ENCODE results near the gene OPCML. TPM values are rescaled to one million over a fixed set of nuclear protein-coding genes. Genes with fewer than 3 reads are reported as not detected.

Gene OPCML
- total RNA-seq, 1 donor from 2014 or later = not detected

DNA sequence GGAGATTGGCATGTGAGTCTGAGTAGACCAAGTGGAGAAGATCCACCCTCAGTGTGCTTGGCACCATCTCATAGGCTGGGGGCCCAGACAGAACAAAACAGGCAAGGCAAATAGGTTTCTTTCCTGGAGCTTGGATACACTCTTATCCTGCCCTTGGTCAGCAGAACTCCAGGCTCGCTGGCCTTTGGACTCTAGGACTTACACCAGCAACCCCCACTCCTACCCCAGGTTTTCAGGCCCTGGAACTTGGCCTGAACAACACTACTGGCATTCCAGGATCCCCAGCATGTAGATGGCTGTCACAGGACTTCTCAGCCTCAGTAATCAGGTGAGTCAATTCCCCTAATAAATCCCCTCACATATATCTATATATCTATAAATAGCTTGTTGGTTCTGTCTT lies 637.7 kb downstream of the OPCML start:
- no peak for DNase-seq (ENCODE audit: low spot score in 2 of 2)
- no peaks in the 10 kb centered on the region for H3K4me1 ChIP-seq
- intact Hi-C loops (cut with DNase I) = no loop called here
- H3K4me3 ChIP-seq = no peak overlapping the region
- H3K27me3 ChIP-seq = no peaks in the 10 kb centered on the region
- no peaks in the 10 kb centered on the region for H3K36me3 ChIP-seq
- no peak overlapping the region for H3K27ac ChIP-seq
- TF ChIP-seq, protein P1, sequence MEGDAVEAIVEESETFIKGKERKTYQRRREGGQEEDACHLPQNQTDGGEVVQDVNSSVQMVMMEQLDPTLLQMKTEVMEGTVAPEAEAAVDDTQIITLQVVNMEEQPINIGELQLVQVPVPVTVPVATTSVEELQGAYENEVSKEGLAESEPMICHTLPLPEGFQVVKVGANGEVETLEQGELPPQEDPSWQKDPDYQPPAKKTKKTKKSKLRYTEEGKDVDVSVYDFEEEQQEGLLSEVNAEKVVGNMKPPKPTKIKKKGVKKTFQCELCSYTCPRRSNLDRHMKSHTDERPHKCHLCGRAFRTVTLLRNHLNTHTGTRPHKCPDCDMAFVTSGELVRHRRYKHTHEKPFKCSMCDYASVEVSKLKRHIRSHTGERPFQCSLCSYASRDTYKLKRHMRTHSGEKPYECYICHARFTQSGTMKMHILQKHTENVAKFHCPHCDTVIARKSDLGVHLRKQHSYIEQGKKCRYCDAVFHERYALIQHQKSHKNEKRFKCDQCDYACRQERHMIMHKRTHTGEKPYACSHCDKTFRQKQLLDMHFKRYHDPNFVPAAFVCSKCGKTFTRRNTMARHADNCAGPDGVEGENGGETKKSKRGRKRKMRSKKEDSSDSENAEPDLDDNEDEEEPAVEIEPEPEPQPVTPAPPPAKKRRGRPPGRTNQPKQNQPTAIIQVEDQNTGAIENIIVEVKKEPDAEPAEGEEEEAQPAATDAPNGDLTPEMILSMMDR (IDR thresholded peaks at IDR 0.05) = no peak
- H3K9me3 ChIP-seq = no peaks in the 10 kb centered on the region

- H3K27me3 ChIP-seq = no peaks in the 10 kb centered on the region
- H3K9me3 ChIP-seq = no peaks in the 10 kb centered on the region
- H3K27ac ChIP-seq = no peak overlapping the region
- intact Hi-C loops (cut with DNase I) = no loop called here
- H3K4me1 ChIP-seq = no peaks in the 10 kb centered on the region
- no peak for DNase-seq (ENCODE audit: low spot score in 2 of 2)
- H3K4me3 ChIP-seq = no peak overlapping the region
- H3K36me3 ChIP-seq = no peaks in the 10 kb centered on the region
- TF ChIP-seq, protein P1 (IDR thresholded peaks at IDR 0.05) = no peak
Observed at GRCh38 chr11:132892876-132893275, 639.4 kb downstream of the OPCML start.

- no peak for DNase-seq (ENCODE audit: low spot score in 2 of 2)
- Histone ChIP-seq H3K9me3 (no peaks in the 10 kb centered on the region), H3K36me3 (no peaks in the 10 kb centered on the region), H3K27me3 (no peaks in the 10 kb centered on the region), H3K4me1 (no peaks in the 10 kb centered on the region), H3K27ac (no peak overlapping the region), H3K4me3 (no peak overlapping the region)
- intact Hi-C loops (cut with DNase I) = no loop called here
- TF ChIP-seq, protein P1 (IDR thresholded peaks at IDR 0.05) = no peak
Observed at GRCh38 chr11:132888226-132888625, 644.1 kb downstream of the OPCML start.

DNA sequence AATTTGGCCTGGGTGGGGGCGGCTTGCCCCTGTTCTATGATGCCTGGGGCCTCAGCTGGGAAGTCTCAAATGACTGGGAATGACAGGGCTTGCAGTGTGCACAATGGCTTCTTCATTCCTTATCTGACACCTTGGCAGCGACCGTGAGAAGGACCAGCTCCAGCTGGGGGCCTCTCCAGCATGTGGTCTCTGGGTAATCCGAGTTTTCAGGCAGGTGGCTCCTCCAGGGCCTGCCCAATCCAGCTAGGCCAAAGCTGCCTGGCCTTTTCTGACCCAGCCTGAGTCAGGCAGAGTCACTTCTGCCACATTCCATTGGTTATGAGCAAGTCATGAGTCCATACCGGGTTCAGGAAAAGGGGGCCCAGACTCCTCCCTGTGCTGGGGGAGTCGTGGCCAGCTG lies 646.0 kb downstream of the OPCML start:
- TF ChIP-seq, protein P1 (IDR thresholded peaks at IDR 0.05) = no peak
- no peaks in the 10 kb centered on the region for H3K4me1 ChIP-seq
- H3K4me3 ChIP-seq = no peak overlapping the region
- H3K27me3 ChIP-seq = no peaks in the 10 kb centered on the region
- no peaks in the 10 kb centered on the region for H3K36me3 ChIP-seq
- H3K9me3 ChIP-seq = no peaks in the 10 kb centered on the region
- H3K27ac ChIP-seq = no peak overlapping the region
- DNase-seq (ENCODE audit: low spot score in 2 of 2) = no peak
- intact Hi-C loops (cut with DNase I) = no loop called here

GRCh38 chr11:132883241-132883640 lies 649.1 kb downstream of the OPCML start:
- Histone ChIP-seq H3K9me3 (no peaks in the 10 kb centered on the region), H3K4me1 (no peaks in the 10 kb centered on the region), H3K4me3 (no peak overlapping the region), H3K36me3 (no peaks in the 10 kb centered on the region), H3K27me3 (no peaks in the 10 kb centered on the region), H3K27ac (no peak overlapping the region)
- intact Hi-C loops (cut with DNase I) = no loop called here
- DNase-seq (ENCODE audit: low spot score in 2 of 2) = no peak
- TF ChIP-seq, protein P1 (IDR thresholded peaks at IDR 0.05) = no peak

DNA sequence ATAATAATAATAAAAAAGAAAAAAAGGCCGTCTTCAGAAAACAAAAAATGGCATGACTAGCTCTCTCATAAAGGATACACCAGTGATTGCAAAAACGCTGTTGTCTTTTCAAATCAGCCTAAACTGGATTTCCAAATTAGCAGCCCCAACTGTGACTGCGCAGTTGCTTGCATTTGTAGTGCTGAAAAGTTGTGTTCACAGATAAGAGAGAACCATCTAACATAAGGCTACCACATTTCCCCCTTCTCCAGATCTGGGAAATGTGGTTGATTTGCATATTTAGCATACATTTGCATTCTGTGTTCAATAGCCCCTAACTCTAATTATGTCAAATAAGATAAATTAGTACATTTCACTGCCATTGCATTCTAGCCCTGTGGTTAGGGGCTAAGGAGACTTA lies 650.7 kb downstream of the OPCML start:
- H3K27me3 ChIP-seq = no peaks in the 10 kb centered on the region
- H3K9me3 ChIP-seq = no peaks in the 10 kb centered on the region
- intact Hi-C loops (cut with DNase I) = no loop called here
- TF ChIP-seq, protein P1 (IDR thresholded peaks at IDR 0.05) = no peak
- no peak overlapping the region for H3K4me3 ChIP-seq
- H3K4me1 ChIP-seq = no peaks in the 10 kb centered on the region
- DNase-seq (ENCODE audit: low spot score in 2 of 2) = no peak
- no peak overlapping the region for H3K27ac ChIP-seq
- no peaks in the 10 kb centered on the region for H3K36me3 ChIP-seq
